ENCODE data around the gene ZNF766. TPM values are rescaled to one million over a fixed set of nuclear protein-coding genes. Genes with fewer than 3 reads are reported as not detected.

Gene ZNF766
- total and polyA plus RNA-seq, 2 of the 8 experiments (the other 6 are each of a cell fraction or from before 2014, with no cell fraction given) = 8.3 to 31.9 TPM

DNA sequence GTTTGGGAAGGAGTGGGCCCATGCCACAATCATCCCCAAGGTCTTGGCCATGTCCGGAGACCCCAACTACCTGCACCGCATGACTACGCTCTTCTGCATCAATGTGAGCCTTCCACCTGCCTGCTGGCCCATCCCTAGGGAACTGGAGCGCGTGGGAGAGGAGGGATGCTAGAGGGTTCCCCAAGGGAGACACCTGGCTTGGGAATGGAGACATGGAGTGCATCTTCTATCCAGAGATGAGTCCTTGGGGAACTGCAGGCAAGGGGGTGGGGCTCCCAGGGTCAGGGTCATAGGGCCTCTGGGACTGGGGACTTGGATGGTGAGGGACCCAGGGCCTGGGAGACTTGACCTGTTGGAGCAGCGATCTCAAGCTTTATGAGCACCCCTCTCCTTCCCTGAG lies 48.4 kb upstream of the ZNF766 start:
- 93% methylated on average over 6 of the region's 6 CpGs; no CpG with 5 or more reads in 1 of the 2 experiments for WGBS, 2 experiments (ENCODE audit: extremely low coverage in 1 of 2, insufficient coverage in 1 of 2, insufficient read length in 1 of 2, insufficient replicate concordance in 2 of 2, low coverage in 1 of 2, low lambda C conversion rate in 2 of 2, missing lambda C conversion rate in 1 of 2)
- Histone ChIP-seq H3K9ac (replicated peaks in 1 of 4; ENCODE audit: extremely low read depth in 1 of 4, low read depth in 3 of 4, low read length in 3 of 4) (no peak overlapping the region), H3K4me1 (replicated peaks in 1 of 4; ENCODE audit: control insufficient read depth in 3 of 4, insufficient read depth in 4 of 4, low read length in 3 of 4) (no peaks in the 10 kb centered on the region)

More for the DNA sequence above, 48.4 kb upstream of the ZNF766 start:
- DNase-seq (ENCODE audit: low read depth in 1 of 2, low spot score in 2 of 2) = no peak
- H2AK5ac ChIP-seq (ENCODE audit: low read depth, low read length) = no peak overlapping the region
- no peak overlapping the region for H3K56ac ChIP-seq (replicated peaks; ENCODE audit: insufficient read length, low read depth, low read length)
- H3K36me3 ChIP-seq (ENCODE audit: control insufficient read depth in 2 of 4, insufficient read depth in 4 of 4, low read length in 3 of 4) = peaks cover 47 to 95% (median 86%) of the 10 kb centered on the region in 4 experiments
- no peaks in the 10 kb centered on the region for H3K9me3 ChIP-seq (ENCODE audit: insufficient read depth in 2 of 2, low read depth in 1 of 2, low read length in 1 of 2)
- no peak overlapping the region for H3K23ac ChIP-seq (ENCODE audit: insufficient read length)
- H3K79me1 ChIP-seq (ENCODE audit: low read depth, low read length) = no peaks in the 10 kb centered on the region; the same call in 1 of the 2 replicates
- no peak overlapping the region for H3K4me2 ChIP-seq (ENCODE audit: insufficient read depth in 1 of 2, low read depth in 2 of 2, low read length in 2 of 2)
- H4K8ac ChIP-seq (ENCODE audit: extremely low read depth, insufficient read depth, low read length) = no peak overlapping the region; the same call in 1 of the 2 replicates
- H3K4ac ChIP-seq (replicated peaks; ENCODE audit: insufficient read length, low read depth, low read length) = no peak overlapping the region
- H2AFZ ChIP-seq (ENCODE audit: low read length) = no peak overlapping the region
- no peak overlapping the region for H3K14ac ChIP-seq (ENCODE audit: insufficient read length)
- H3K18ac ChIP-seq (ENCODE audit: extremely low read depth, low read length) = no peak overlapping the region
- no peak overlapping the region for H2BK12ac ChIP-seq (ENCODE audit: low read depth, low read length)
- no peaks in the 10 kb centered on the region for H3K27me3 ChIP-seq (replicated peaks in 1 of 4; ENCODE audit: control insufficient read depth in 3 of 4, extremely low read depth in 1 of 4, insufficient read depth in 3 of 4, low read length in 3 of 4)
- no peaks in the 10 kb centered on the region for H3K23me2 ChIP-seq (ENCODE audit: low read depth, low read length)
- no peak overlapping the region for H4K5ac ChIP-seq (ENCODE audit: insufficient read length, low read depth, low read length)
- H2BK15ac ChIP-seq (ENCODE audit: low read length) = no peak overlapping the region
- TF ChIP-seq RBBP5 (IDR thresholded peaks at IDR 0.05; ENCODE audit: borderline replicate concordance, low read depth, low read length) (no peak), RAD21 (IDR thresholded peaks at IDR 0.05 in 1 of 2, conservative IDR thresholded peaks at IDR 0.05 in 1 of 2; ENCODE audit: low read depth in 2 of 2, low read length in 2 of 2) (no peak), TCF12 (IDR thresholded peaks at IDR 0.05; ENCODE audit: low read depth, low read length) (no peak), GTF2F1 (IDR thresholded peaks at IDR 0.05; ENCODE audit: borderline replicate concordance, low read depth, low read length) (no peak), RXRA (IDR thresholded peaks at IDR 0.05; ENCODE audit: insufficient read depth, low read depth, low read length) (no peak), SP1 (IDR thresholded peaks at IDR 0.05; ENCODE audit: low read depth, low read length) (no peak)
- CTCF ChIA-PET (ENCODE audit: partially characterized antibody) = interaction anchor here (0.7 kb wide), 1 partner anchor 403 kb away, joined by 3 read pairs; no protein-coding TSS in a partner anchor
- no peak overlapping the region for H2BK20ac ChIP-seq (ENCODE audit: low read length)
- no peak for FAIRE-seq
- H2BK5ac ChIP-seq (ENCODE audit: low read depth, low read length) = no peak overlapping the region
- H3K4me3 ChIP-seq (ENCODE audit: extremely low read depth in 1 of 4, insufficient read depth in 2 of 4, low read depth in 3 of 4, low read length in 4 of 4) = no peak overlapping the region
- no peak overlapping the region for H3K27ac ChIP-seq (ENCODE audit: low read depth, low read length)
- peaks cover 0 to 11% of the 10 kb centered on the region in 2 experiments for H4K20me1 ChIP-seq (replicated peaks in 1 of 2; ENCODE audit: control insufficient read depth in 1 of 2, insufficient read depth in 2 of 2, low read length in 2 of 2)
- H2BK120ac ChIP-seq (replicated peaks; ENCODE audit: low read depth, low read length) = no peak overlapping the region
- POLR2A ChIA-PET (ENCODE audit: partially characterized antibody) = interaction anchor here (0.8 kb wide), 1 partner anchor 9 kb away, joined by 3 read pairs; no protein-coding TSS in a partner anchor
- H3K79me2 ChIP-seq (ENCODE audit: control insufficient read depth in 1 of 2, insufficient read depth in 2 of 2, low read length in 2 of 2) = no peaks in the 10 kb centered on the region; a peak in 1 of 4 replicates
- no peak overlapping the region for H4K91ac ChIP-seq (replicated peaks; ENCODE audit: insufficient read length, low read length)

Data from H1 (cell line).